Measurements from ENCODE around the gene ADCY4.

Gene ADCY4

GRCh38 chr14:24315243-24315806, 19.5 kb downstream of the ADCY4 start:
- DNase-seq, result no peak

DNA sequence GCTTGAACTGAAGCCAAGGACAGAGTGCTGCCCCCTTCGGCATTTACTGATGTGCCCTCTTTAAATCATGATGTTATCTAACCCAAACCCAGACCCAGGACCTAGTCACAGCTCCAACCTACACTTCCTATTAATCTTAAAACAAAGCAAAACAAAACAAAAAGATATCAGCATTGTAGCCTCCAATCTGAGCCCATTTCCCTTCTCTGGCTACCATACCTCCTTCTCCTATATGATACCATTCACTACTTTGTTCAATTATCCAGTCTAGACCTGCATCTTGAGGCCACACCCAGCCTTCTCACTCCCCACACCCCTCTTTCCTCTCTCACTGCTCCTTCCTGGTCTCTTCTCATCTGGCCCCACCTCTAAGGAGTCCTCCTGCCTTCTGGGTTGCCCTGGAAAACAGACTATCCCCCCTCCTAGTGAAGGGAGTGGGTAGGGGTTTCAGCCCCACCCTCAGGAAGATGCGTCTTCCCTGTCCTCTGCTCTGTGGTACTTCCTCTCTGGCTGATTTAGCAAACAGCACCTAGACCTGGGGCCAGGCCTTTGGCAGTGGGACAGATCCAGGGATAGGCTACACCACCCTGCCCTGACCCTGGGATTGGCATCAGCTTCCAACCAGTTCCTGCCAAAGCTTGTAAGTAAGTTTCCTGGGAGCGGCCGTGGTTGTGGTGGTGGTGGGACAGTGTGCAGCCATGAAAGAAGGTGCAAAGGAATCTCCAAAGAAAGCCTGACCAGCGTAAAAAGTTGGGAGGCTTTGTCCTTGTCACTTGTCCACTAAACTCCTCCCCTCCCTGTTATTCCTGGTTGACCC, 20.3 kb downstream of the ADCY4 start:
- DNase-seq, result no peak

DNA sequence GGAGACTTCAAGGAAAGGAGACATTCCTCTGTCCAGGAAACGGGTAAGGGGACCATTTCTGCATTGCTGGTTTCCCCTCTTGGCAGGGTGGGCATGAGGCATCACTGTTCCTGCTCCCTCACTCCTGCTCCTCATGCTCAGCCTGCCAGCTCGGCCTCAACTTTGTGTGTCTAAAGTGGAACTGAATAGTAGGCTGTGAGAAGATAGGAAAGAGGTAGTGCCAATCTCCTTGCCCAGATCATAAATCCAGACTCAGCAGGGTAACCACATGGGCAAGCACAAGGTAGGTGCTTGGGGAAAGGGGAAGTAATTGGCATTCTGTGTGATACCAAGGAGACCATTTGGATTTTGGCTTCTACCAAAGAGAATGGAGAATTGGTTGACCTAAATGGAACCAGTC, 21.0 kb downstream of the ADCY4 start:
- DNase-seq, result no peak

DNA sequence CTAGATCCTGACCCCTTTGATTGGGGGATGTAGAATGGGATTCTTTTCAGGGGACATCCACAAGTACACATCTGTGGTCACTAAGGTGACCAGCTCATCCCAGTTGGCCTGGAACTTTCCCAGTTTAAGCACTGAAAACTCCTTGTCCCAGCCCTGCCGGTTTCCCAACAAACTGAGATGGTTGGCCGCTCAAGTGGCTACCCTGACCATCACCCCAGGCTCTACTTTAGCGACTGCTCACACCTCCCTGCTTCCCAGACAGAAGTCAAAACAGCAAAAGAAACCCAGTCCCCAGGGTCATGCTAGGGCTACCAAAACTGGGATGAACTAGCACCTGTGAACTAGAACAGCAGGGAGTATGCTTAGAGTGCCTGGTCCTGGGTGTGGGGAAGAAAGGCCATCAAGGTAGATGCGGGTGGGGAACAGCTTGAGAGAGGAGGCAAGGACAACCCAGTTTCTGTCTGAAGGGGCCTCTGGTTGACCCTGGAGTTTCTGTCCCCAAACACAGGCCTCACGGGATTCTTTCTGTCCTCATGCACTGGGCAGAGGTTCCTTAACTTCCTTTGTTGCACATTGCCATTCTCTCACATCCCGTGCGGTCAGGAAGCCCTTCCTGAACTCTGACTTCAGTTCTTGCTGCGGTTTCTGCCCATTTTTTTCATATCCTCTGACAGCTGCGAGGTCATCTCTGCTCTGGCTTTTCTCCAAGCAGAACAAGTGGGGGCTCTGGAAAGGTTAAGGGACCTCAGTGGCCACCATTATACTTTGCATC, 21.9 kb downstream of the ADCY4 start:
- no peak for DNase-seq

GRCh38 chr14:24311837-24312615, 22.8 kb downstream of the ADCY4 start:
- peak in 1 of 3 experiments; percentile 52 for DNase-seq

DNA sequence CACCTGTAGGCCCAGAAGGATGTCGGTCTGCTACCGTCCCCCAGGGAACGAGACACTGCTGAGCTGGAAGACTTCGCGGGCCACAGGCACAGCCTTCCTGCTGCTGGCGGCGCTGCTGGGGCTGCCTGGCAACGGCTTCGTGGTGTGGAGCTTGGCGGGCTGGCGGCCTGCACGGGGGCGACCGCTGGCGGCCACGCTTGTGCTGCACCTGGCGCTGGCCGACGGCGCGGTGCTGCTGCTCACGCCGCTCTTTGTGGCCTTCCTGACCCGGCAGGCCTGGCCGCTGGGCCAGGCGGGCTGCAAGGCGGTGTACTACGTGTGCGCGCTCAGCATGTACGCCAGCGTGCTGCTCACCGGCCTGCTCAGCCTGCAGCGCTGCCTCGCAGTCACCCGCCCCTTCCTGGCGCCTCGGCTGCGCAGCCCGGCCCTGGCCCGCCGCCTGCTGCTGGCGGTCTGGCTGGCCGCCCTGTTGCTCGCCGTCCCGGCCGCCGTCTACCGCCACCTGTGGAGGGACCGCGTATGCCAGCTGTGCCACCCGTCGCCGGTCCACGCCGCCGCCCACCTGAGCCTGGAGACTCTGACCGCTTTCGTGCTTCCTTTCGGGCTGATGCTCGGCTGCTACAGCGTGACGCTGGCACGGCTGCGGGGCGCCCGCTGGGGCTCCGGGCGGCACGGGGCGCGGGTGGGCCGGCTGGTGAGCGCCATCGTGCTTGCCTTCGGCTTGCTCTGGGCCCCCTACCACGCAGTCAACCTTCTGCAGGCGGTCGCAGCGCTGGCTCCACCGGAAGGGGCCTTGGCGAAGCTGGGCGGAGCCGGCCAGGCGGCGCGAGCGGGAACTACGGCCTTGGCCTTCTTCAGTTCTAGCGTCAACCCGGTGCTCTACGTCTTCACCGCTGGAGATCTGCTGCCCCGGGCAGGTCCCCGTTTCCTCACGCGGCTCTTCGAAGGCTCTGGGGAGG, 23.9 kb downstream of the ADCY4 start, which contains the start of gene LTB4R:
Gene LTB4R (plus strand): TSS at position 857 of the 959 bp plus-strand sequence. CDS start 4,150 bp downstream, outside the sequence.
- peak; percentile 85 to 97 (median 96) for DNase-seq

- DNase-seq, result no peak
These were observed 24.6 kb downstream of the ADCY4 start for GRCh38 chr14:24310265-24310645.

GRCh38 chr14:24309538-24310264, 25.2 kb downstream of the ADCY4 start, which contains the start of gene LTB4R2:
TSS of gene LTB4R2 (plus strand) at chr14:24310140. CDS start at chr14:24310665, 525 bp downstream.
- DNase-seq, result peak in 1 of 3 experiments; percentile 42

DNA sequence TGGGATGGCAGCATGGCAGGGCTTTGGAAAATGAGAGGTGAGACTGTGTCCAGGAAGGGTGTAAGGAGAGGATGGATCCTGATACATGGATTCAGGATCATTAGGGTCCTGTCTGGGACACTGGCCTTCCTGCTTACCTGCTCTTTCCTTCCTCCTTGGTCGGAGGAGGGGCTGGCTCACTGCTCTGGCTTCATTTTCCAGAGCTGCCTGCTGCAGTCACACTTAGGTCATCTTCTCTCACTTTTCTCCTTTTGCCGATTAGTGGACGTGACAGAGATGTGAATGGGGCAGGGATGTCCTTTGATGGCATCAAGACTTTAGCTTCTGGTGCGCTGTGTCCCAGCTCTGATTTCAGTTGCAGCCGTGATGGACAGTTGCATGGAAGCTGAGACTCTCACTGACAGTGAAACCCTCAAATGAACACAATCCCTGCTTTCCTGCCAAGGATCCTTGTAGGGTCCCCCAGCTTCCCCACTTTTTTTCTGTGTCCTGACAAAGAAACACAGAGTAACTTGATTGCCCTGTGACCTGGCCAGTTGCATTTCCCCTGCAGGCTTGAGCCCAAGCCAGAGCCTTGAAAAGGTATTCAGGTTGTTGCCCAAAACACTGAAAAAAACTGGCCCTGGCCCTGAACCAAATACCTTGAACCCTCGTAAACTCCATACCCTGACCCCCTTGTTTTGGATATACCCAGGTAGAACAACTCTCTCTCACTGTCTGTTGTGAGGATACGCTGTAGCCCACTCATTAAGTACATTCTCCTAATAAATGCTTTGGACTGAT, 26.3 kb downstream of the ADCY4 start:
- no peak for DNase-seq

DNA sequence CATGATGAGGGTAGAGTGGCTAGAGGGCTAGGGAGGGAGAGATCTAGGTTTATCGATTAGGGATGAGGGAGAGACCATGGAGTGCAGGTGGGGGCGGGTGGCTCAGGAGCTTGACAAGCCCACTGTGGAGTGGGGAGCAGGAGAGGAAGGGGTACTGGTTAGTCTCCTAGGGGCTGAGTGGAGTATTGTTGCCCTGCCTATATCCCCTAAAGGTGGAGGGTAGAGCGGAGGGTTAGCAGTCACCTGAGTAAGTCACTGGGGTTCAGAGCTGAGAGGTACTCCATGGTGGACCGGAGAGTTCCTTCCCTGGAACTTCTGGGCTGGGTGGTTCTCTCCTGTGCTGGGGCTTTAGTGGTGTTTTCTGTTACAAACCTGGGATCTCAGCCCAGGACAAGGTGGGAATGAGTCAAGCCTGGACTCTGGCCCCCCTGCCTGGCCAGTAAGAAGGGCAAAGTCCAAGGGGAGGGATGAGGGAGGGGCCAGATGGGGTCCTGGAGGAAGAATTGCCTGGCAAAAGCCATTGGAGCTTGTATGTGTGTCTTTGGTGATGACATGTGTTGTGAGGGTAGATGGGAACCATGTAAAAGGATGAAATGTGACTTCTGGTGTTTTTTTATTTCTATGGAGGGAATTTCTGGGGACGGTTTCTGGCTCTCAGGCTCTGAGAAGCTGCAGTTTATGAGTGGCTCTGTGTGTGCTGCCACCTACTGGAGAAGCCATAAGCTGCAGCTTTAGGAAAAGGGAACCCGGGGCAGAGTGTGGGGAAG, 27.1 kb downstream of the ADCY4 start, which contains the start of gene CIDEB:
Gene CIDEB (minus strand): TSS at position 403 of the 767 bp plus-strand sequence. CDS start 119 bp downstream, at position 284.
- DNase-seq, result peak; percentile 46 to 68 (median 48)

DNA sequence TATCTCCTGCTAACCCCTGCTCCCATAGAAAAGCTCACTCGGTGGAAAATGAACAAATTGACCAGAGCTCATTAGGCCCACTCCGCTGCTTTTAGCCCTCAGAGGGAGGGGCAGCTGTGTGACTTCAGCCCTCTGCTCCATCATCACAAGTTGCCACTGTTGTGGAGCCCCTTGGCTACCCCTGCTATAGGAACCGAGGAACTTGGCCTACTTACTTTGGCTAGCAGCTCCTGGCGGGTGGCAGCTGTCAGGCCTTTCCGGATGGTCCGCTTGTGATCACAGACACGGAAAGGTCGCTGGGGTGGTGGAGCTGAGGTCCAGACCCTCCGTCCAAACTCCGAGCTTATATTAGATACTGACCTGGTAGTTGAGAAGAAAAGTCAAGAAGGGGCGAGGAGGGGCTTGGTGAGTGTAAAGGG, 27.7 kb downstream of the ADCY4 start:
- DNase-seq, result no peak

- DNase-seq, result no peak
These were observed 30.9 kb downstream of the ADCY4 start for GRCh38 chr14:24304019-24304387.

DNA sequence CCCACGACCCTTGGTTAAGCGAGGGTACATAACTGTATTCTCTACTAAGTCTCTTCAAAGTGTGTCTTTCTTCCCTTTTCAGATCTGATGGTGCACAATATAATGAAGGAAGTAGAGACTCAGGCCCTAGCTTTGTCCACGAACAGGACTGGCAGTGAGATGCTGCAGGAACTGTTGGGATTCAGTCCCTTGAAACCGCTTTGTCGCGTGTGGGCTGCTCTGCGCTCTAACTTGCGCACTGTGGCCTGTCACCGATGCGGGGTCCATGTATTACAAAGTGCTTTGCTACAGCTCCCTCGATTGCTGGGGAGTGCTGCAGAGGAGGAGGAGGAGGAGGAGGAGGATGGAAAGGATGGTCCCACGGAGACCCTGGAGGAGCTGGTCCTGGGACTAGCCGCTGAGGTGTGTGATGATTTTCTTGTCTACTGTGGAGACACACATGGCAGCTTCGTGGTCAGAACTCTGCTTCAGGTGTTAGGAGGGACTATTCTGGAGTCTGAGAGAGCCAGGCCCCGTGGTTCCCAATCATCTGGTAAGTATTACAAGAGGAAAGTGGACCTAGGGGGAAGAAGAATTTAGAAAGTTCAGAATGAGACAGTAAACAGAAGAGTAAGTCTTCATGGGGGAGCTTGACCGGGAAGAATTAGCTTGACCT, 34.4 kb downstream of the ADCY4 start:
- no peak for DNase-seq

GRCh38 chr14:24299255-24300191, 35.3 kb downstream of the ADCY4 start, which contains the start of the genes DHRS1 and NOP9:
TSS of gene DHRS1 (minus strand) at chr14:24299780. CDS start at chr14:24299106, 674 bp downstream.
TSS of gene NOP9 (plus strand) at chr14:24299850. CDS start at chr14:24299955, 105 bp downstream.
- DNase-seq, result peak; percentile 87 to 92 (median 91)

- peak in 1 of 3 experiments; percentile 45 for DNase-seq
These were observed 36.0 kb downstream of the ADCY4 start for GRCh38 chr14:24298892-24299254.

- peak in 2 of 3 experiments; percentile 12 to 51 for DNase-seq
These were observed 37.5 kb downstream of the ADCY4 start for GRCh38 chr14:24297190-24297964.
